A549 (cell line): ENCODE data around the gene STPG4. TPM values are rescaled to one million over a fixed set of nuclear protein-coding genes. Genes with fewer than 3 reads are reported as not detected.

Experiments used
- ATAC-seq, 2 experiments: fragments of 200-7000 bp in 1 of 2; fragments of >200 bp in 1 of 2; cut with Nextera tagmentation in 1 of 2; cut with Tn5 transposase in 1 of 2; 3 replicates each; pipeline versions ENCODE4 v1.8.0 to v1.9.1; 2018 to 2020; ENCODE audit warnings: mild to moderate bottlenecking in 1 of 2, moderate library complexity in 1 of 2
- CTCF ChIA-PET: fragments of 300-600 bp; sonication (Branson Sonifier 250); formaldehyde crosslinking; extraction: SDS; loops from one replicate; lab custom pipeline; 2021; ENCODE audit warnings: antibody characterized with exemption, inconsistent platforms; lab: Yijun Ruan, JAX
- POLR2A ChIA-PET: fragments of 350-600 bp; formaldehyde crosslinking; extraction: SDS; loops from one replicate; lab custom pipeline; 2021; ENCODE audit warnings: antibody characterized with exemption, inconsistent platforms; lab: Yijun Ruan, JAX
- DNase-seq, 2 experiments: peaks; one replicate each; pipeline versions ENCODE4 v3.0.0 to v3.0.0-alpha.2; 2011 to 2016; ENCODE audit warnings: low read depth in 1 of 2, low spot score in 1 of 2
- FAIRE-seq: peaks from 2 replicates; lab custom pipeline; 2011; peaks lifted over from hg19 to GRCh38; lab: Jason Lieb, UNC
- H3K27ac ChIP-seq, 2 experiments: fragments of >200 bp; sonication (Bioruptor Twin); formaldehyde crosslinking; 3 replicates each; pipeline ENCODE4 v1.5.1; 2016 to 2017
- H3K4me1 ChIP-seq: fragments of >200 bp; sonication (Bioruptor Twin); formaldehyde crosslinking; 3 replicates; pipeline ENCODE4 v1.6.1; 2016
- H3K4me2 ChIP-seq: fragments of >200 bp; sonication (Bioruptor Twin); formaldehyde crosslinking; 3 replicates; pipeline ENCODE4 v1.6.1; 2016
- H3K4me3 ChIP-seq: fragments of >200 bp; sonication (Bioruptor Twin); formaldehyde crosslinking; 3 replicates; pipeline ENCODE4 v1.5.1; 2016
- H3K9me3 ChIP-seq: fragments of >200 bp; sonication (Bioruptor Twin); formaldehyde crosslinking; 3 replicates; pipeline ENCODE4 v1.6.1; 2016
- BCL3 ChIP-seq: fragments of >200 bp; sonication (Bioruptor Twin); formaldehyde crosslinking; IDR thresholded peaks from 3 replicates; pipeline ENCODE4 v1.6.1; 2016
- CBX8 ChIP-seq: fragments of 200-600 bp; sonication (generic); IDR thresholded peaks from 2 replicates; pipeline ENCODE4 v1.6.1; 2016
- E2F6 ChIP-seq: IDR thresholded peaks from 2 replicates; pipeline ENCODE4 v1.6.1; 2012; ENCODE audit warnings: low read depth, borderline replicate concordance
- ELK1 ChIP-seq: fragments of 150-350 bp; IDR thresholded peaks from 2 replicates; pipeline ENCODE4 v1.6.1; 2014; ENCODE audit warnings: low read depth, mild to moderate bottlenecking, low read length
- EP300 ChIP-seq, 2 experiments: fragments of >200 bp; sonication (Bioruptor Twin); formaldehyde crosslinking; IDR thresholded peaks; 2 replicates in 1 of 2; 3 replicates in 1 of 2; pipeline ENCODE4 v1.6.1; 2016 to 2017
- FOSL2 ChIP-seq, 2 experiments: fragments of 450-650 bp in 1 of 2; fragments of >200 bp in 1 of 2; sonication (Bioruptor Twin) in 1 of 2; formaldehyde crosslinking; IDR thresholded peaks; 2 replicates each; pipeline versions ENCODE4 v1.5.0 to v1.6.1; 2016 to 2020; ENCODE audit warnings: mild to moderate bottlenecking in 1 of 2, moderate library complexity in 1 of 2
- FOXS1 ChIP-seq: fragments of 250-450 bp; sonication (Bioruptor Pico); IDR thresholded peaks from 2 replicates; pipeline ENCODE4 v1.5.0; 2020; ENCODE audit warnings: mild to moderate bottlenecking, moderate library complexity
- GATA3 ChIP-seq: IDR thresholded peaks from 2 replicates; pipeline ENCODE4 v1.6.1; 2012; ENCODE audit warnings: borderline replicate concordance
- HDAC2 ChIP-seq: fragments of 200-600 bp; sonication (generic); IDR thresholded peaks from 2 replicates; pipeline ENCODE4 v1.6.1; 2016
- HOXA7 ChIP-seq: fragments of 250-450 bp; sonication (Bioruptor Pico); IDR thresholded peaks from 2 replicates; pipeline ENCODE4 v1.5.0; 2020; ENCODE audit warnings: mild to moderate bottlenecking, moderate library complexity
- JUN ChIP-seq, 2 experiments: fragments of >200 bp; sonication (Bioruptor Twin); formaldehyde crosslinking; IDR thresholded peaks; 2 replicates in 1 of 2; 3 replicates in 1 of 2; pipeline ENCODE4 v1.6.1; 2016 to 2017
- NFE2L2 ChIP-seq: fragments of 150-350 bp; conservative IDR thresholded peaks from 2 replicates; pipeline ENCODE4 v1.6.1; 2014; ENCODE audit warnings: low read length
- PHF8 ChIP-seq: fragments of 200-600 bp; sonication (generic); IDR thresholded peaks from 2 replicates; pipeline ENCODE4 v1.6.1; 2016; ENCODE audit warnings: low read depth, mild to moderate bottlenecking, antibody characterized with exemption, moderate library complexity, borderline replicate concordance
- POLR2AphosphoS2 ChIP-seq: conservative IDR thresholded peaks from 2 replicates; pipeline ENCODE4 v1.6.1; 2012; ENCODE audit warnings: low read length, improper control_type of control experiment, inconsistent platforms
- RAD21 ChIP-seq, 2 experiments: fragments of >200 bp in 1 of 2; sonication (Bioruptor Twin) in 1 of 2; formaldehyde crosslinking in 1 of 2; IDR thresholded peaks in 1 of 2; conservative IDR thresholded peaks in 1 of 2; 2 replicates in 1 of 2; 3 replicates in 1 of 2; pipeline ENCODE4 v1.6.1; 2012 to 2018; ENCODE audit warnings: inconsistent platforms in 1 of 2
- RARB ChIP-seq: fragments of 250-450 bp; sonication (Bioruptor Pico); IDR thresholded peaks from 2 replicates; pipeline ENCODE4 v1.8.0; 2021; ENCODE audit warnings: mild to moderate bottlenecking, moderate library complexity
- SMC3 ChIP-seq: fragments of >200 bp; sonication (Bioruptor Twin); formaldehyde crosslinking; IDR thresholded peaks from 3 replicates; pipeline ENCODE4 v1.6.1; 2018; ENCODE audit warnings: inconsistent platforms
- SREBF2 ChIP-seq: fragments of 450-650 bp; IDR thresholded peaks from 2 replicates; pipeline ENCODE4 v1.6.1; 2014; ENCODE audit warnings: mild to moderate bottlenecking, moderate library complexity
- USF2 ChIP-seq: fragments of 450-650 bp; IDR thresholded peaks from 2 replicates; pipeline ENCODE4 v1.6.1; 2014; ENCODE audit warnings: antibody characterized with exemption
- ZC3H11A ChIP-seq: fragments of 450-650 bp; IDR thresholded peaks from 2 replicates; pipeline ENCODE4 v1.6.1; 2014; ENCODE audit warnings: antibody characterized with exemption, mild to moderate bottlenecking
- ZFP36 ChIP-seq: fragments of 450-650 bp; IDR thresholded peaks from 2 replicates; pipeline ENCODE4 v1.6.1; 2014; ENCODE audit warnings: borderline replicate concordance; ENCODE audit not compliant: partially characterized antibody
- ZSCAN20 ChIP-seq: fragments of 250-450 bp; sonication (Bioruptor Pico); IDR thresholded peaks from 2 replicates; pipeline ENCODE4 v1.8.0; 2022; ENCODE audit warnings: mild to moderate bottlenecking, moderate library complexity
- WGBS: methylation state at CpG from one replicate; pipeline ENCODE4 v1.1.6; 2017; ENCODE audit errors: missing lambda C conversion rate; 5-methylcytosine and 5-hydroxymethylcytosine counted together
- polyA plus RNA-seq, 4 experiments: library from polyadenylated mRNA; depleted of rRNA in 3 of 4; stranded (reverse); fragments of >200 nt; fragmentation: RNase III in 1 of 4; extraction: RNeasy Plus Mini Kit Qiagen cat#74134 plus additional on column Dnase treatment in 1 of 4; gene quantifications; 2 replicates in 3 of 4; 3 replicates in 1 of 4; pipeline ENCODE4 v1.2.3, GENCODE V29; 2011 to 2017

STPG4 gene
- polyA plus RNA-seq, 2 of the 4 experiments (the other 2 are of a cell fraction), result 0.05 to 0.13 TPM

GRCh38 chr2:47173986-47174732 is 19.1 kb upstream of the STPG4 start:
- peaks cover 59% of the 10 kb centered on the region for H3K4me1 ChIP-seq

GRCh38 chr2:47172922-47173695 is 18.0 kb upstream of the STPG4 start:
- FAIRE-seq, result no peak
- Histone ChIP-seq H3K4me2 (peak overlapping the region; percentile 90), H3K9me3 (no peaks in the 10 kb centered on the region), H3K4me3 (peak overlapping the region; percentile 97), H3K27ac (peak overlapping the region in 1 of 2 experiments; percentile 7; a peak in 2 of 6 replicates), H3K4me1 (peaks cover 70% of the 10 kb centered on the region)
- WGBS, result 23% methylated on average over 3 of the region's 3 CpGs
- CTCF ChIA-PET, result interaction anchor here (0.7 to 2.7 kb wide), 12 partner anchors 10 to 192 kb away, joined by 3 to 11 read pairs (median 4); partner anchors contain the start of gene STPG4
- TF ChIP-seq USF2 (no peak), CBX8 (no peak), FOXS1 (CRISPR knock-in tag) (no peak), ZFP36 (no peak), FOSL2 (IDR thresholded peaks at IDR 0.05) (no peak), FOSL2 (CRISPR knock-in tag; IDR thresholded peaks at IDR 0.05) (no peak), BCL3 (no peak), ELK1 (no peak), HDAC2 (no peak), SMC3 (no peak), POLR2AphosphoS2 (0 out of 2 replicates have a peak, but pooled peaks have one; percentile 66), E2F6 (no peak), HOXA7 (peak; percentile 81), EP300 (IDR thresholded peaks at IDR 0.05) (no peak), PHF8 (no peak), ZSCAN20 (CRISPR knock-in tag) (no peak), RAD21 (conservative IDR thresholded peaks at IDR 0.05 in 1 of 2, IDR thresholded peaks at IDR 0.05 in 1 of 2) (no peak)
- POLR2A ChIA-PET, result interaction anchor here (0.7 to 3.4 kb wide), 6 partner anchors 11 to 172 kb away, joined by 3 to 15 read pairs (median 4); no protein-coding TSS in a partner anchor
- ATAC-seq, result no peak
- DNase-seq, result no peak

More at GRCh38 chr2:47173986-47174732, 19.1 kb upstream of the STPG4 start:
- Histone ChIP-seq H3K4me2 (peak overlapping the region; percentile 90), H3K27ac (peak overlapping the region; percentile 19 to 38; a peak in 3 of 6 replicates), H3K4me3 (peak overlapping the region; percentile 97), H3K9me3 (no peaks in the 10 kb centered on the region)
- ChIA-PET POLR2A (interaction anchor here (0.6 to 3.4 kb wide), 5 partner anchors 9 to 148 kb away, joined by 3 to 15 read pairs (median 4); no protein-coding TSS in a partner anchor), CTCF (interaction anchor here (1.0 to 1.6 kb wide), 2 partner anchors 144 to 158 kb away, joined by 4 to 6 read pairs; no protein-coding TSS in a partner anchor)
- WGBS, result 4% methylated on average over 9 of the region's 9 CpGs
- FAIRE-seq (no peak), DNase-seq (no peak), ATAC-seq (no peak)
- no peak for TF ChIP-seq NFE2L2
- TF ChIP-seq RARB, result 0 out of 2 replicates have a peak, but pooled peaks have one; percentile 52
- no peak for TF ChIP-seq POLR2AphosphoS2
- peak in 1 of 2 experiments; percentile 39; a peak in 1 of 5 replicates for TF ChIP-seq JUN (IDR thresholded peaks at IDR 0.05)
- no peak for TF ChIP-seq SREBF2
- TF ChIP-seq CBX8, result no peak
- no peak for TF ChIP-seq GATA3
- no peak for TF ChIP-seq USF2
- no peak for TF ChIP-seq ZC3H11A
- peak; percentile 49 for TF ChIP-seq HOXA7
